GM18498 (cell line): ENCODE measurements around the gene UBE2A.
A peak's percentile ranks its signal among the peaks of the same experiment; 100 is the strongest.

Experiments
- ATAC-seq: cut with Tn5 transposase; IDR thresholded peaks from one replicate; pipeline ENCODE4 v1.9.1; 2021; ENCODE audit warnings: mild to moderate bottlenecking, moderate library complexity; ENCODE audit not compliant: unreplicated experiment

Gene UBE2A

DNA sequence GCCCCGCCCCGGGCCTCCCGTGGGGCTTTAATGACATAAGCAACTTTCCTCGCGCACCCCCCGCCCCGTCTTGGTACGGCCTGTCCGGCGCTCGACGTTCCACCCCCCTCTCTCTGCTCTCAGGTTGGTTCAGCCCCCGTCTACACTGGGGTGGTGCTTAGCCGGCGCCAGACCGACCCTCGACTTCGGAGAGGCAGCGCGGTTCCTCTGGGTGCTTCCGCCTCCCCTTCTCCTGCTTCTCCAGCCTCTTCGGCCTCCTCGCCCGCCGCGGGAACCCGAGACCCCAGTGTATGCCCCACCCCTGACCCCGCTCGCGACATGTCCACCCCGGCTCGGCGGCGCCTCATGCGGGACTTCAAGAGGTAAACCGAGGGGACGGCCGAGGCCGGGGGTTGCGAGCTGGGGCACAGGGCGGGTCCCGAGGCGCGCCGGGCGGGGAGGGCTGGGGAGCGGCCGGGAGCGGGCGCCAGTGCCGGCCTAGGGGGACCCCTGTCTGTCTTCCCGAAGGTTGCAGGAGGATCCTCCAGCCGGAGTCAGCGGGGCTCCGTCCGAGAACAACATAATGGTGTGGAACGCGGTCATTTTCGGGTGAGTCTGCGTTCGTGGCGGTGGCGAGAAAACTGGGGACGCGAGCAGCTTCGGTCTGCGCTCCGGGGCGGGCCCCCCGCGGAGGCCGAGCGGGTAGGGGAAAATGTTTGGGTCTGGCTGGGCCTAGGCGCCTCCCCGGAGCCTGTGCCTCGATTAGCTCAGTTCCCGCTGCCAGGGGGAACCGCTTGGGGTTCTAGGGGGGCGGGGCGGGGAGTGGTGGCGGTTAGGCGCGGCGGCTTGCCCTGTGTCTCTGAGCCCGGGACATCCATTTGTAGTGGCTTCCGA, at the start of gene UBE2A:
TSS of gene UBE2A (plus strand) at position 170 of the 873 bp plus-strand sequence. CDS start at position 319, 149 bp downstream.
- ATAC-seq: peak; percentile 87

- ATAC-seq: no peak
Measured at GRCh38 chrX:119529345-119530276, 44.8 kb upstream of the UBE2A start.

- ATAC-seq: no peak
Measured at GRCh38 chrX:119537487-119537886, 36.9 kb upstream of the UBE2A start.

DNA sequence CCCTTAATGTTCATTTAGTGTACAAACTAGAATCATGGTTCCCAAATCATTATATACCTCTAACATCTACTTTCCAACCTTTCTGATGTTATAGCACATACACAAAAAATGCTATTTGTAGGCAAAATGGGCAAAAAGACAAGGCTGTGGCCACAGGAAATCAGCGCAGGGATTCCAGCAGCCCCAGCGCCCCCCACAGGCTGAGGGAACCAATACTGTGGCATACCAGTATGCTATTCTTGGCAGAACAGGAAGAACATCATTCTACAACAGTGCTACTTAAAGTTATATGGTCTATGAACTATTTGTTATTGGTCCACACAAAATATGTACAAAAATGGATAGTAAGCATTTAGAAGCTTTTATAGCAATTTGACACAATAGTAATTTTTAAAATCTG, 34.5 kb upstream of the UBE2A start:
- no peak for ATAC-seq

DNA sequence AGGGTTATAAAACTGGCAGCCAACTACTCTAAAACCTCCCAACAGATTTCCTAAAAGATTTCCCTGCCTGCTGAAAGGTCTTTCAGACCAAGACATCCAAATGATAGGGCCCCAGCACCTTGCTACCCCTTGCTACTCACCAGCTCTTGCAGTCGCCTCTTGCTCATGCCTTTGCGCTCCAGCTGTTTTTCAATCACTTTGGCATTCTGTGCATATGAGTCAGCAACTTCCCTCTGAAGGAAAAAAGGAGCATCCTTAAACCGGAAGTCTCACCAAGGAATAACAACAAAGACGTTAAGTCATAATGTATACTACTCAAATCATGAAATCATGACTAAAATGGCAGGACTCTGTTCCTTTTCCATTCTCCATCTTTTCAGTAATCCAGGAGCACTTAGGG, 33.2 kb upstream of the UBE2A start:
- ATAC-seq: no peak

DNA sequence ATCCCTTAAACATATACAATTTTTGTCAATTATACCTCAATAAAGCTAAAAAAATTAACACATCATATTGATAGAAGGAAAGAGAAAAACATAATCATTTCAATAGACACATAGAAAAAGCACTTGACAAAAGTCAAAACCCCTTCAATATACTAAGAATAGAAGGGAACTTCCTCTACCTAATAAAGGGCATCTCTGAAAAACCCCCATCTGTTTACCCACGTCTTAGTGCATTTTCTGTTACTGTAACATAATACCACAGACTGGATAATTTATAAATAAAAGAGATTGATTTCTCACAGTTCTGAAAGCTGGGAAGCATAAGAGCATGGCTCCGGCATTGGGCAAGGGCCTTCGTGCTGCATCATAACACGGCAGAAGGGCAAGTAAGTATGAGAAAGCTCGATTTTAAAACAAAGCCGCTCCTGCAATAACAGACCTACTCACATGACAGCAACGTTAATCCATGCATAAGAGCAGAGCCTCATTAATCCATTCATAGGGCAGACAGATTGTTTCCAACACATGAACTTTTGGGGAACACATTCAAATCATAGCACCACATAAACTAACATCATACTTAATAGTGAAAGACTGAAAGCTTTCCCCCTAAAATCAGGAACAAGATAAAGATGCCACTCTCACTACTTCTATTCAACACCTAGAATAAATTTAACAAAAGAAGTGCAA, 24.9 kb upstream of the UBE2A start:
- ATAC-seq: no peak

- no peak for ATAC-seq
Measured at GRCh38 chrX:119552508-119552907, 21.9 kb upstream of the UBE2A start.

DNA sequence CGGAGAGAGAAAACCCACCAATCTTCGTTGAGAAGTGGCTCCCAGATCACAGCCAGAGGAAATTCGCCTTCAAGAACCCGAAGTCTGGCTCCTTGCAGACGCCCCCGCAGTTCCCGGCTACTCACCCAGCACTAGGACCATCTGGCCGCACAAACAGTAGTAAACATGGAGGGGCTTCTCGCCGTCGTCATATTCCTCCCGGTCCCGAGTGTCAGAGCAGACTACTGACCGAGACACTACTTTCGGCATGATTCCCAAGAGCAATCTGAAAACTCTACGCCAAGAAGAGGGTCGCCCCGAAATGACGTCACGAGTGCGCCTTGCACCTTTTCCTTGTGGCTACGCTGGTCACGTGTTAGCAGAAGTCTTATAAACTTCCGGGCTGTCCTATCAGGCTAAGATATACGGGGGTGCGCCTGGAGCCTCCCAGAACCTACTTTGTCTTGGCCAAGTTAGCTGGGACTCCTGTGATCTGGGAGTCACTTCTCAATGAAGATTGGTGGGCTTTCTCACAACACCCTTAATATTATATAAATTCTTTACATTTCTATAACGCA, 9.2 kb upstream of the UBE2A start, which contains the start of gene STEEP1:
TSS of gene STEEP1 (minus strand) at position 303 of the 557 bp plus-strand sequence. CDS start at position 249, 54 bp downstream.
- ATAC-seq: peak; percentile 97

GRCh38 chrX:119570351-119570835, 4.0 kb upstream of the UBE2A start:
- no peak for ATAC-seq

DNA sequence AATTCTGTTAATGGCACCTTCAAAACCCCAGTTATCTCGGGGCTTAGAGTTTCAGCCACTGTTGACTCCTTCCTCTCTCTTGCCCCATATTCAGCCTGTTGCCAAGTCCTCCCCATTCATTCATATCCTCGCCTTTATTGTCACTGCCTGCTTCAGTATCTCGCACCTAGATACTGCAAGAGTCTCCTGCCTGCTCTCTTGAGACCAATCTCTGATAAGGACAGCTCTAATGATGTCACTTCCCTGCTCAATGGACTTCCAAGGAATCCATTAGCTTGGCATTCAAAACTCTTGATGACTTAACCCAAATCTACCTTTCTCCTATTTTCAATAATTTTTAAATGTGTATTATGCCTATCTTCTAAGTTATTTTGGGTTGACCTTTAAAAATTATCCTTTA, 1.1 kb upstream of the UBE2A start:
- ATAC-seq: no peak

- ATAC-seq: peak; percentile 27
Measured at GRCh38 chrX:119573840-119574393, 446 bp upstream of the UBE2A start.

DNA sequence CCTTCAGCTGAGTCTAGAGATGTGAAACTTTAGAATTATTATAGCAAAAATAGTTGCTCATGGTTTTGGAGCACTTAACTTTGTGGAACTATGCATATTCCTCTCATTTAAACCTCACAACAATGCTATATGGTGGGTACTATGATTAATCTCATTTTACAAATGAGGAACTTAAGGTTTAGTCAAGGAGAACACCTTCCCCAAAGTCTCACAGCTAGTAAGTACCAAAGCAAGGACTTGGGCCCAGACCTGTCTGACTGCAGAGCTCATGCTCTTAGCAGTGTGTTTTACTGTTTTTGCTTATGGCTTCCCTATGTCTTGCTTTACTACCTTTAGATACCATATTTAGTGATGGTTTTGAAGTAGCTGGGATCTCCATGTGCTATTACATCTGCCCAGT, 5.1 kb downstream of the UBE2A start:
- no peak for ATAC-seq

- no peak for ATAC-seq
Measured at GRCh38 chrX:119583431-119584059, 9.2 kb downstream of the UBE2A start.

DNA sequence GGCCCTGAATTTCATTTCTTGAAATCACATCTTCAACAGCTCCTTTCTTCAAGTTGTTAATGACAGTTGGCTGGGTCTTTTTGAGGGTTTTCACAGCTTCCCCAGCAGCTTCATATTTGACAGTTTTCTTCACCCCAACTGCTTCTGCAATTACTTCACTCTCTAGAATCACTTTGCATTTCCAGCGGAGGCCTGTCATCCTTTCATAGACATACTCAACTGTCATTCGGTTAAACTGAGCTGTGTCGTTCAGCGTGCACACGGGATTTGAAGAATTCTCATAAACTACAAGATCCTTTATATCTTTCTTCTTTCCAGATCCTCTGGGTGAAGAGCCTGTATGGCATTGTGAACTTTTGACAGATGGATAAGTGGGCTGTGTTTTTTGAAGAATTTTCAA, 15.4 kb downstream of the UBE2A start:
- ATAC-seq: no peak

GRCh38 chrX:119602701-119603255, 28.4 kb downstream of the UBE2A start:
- no peak for ATAC-seq

DNA sequence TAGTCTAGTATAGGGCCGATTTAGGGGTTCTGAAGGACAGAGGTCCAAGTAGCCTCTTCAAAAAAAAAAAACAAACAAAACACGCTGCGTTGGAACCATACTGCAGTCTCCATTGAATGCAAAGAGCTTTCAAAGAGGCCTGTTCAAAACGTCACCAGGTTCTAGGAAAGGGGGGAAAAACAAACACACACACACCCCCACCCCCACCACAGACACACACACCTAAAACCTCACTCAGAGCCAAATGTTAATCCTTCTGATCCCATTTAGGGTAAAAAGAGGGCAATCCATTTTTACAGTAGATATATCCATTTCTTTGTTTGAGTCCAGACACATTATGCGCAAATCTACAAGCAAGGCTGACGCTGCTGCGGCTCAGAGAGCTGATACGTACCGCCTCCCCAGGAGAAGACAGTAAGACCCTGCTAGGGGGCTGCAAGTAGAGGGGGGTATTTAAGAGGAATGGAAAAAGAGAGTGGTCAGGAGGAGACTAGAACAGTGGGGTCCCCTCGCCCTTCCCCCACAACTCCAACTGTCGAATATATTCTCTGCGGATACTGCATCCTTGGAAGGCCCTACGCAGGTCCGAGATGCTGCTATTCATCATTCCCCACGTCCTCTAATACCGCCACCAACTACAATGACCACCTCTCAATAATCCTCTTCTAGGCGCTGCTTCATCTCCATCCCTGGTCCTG, 30.6 kb downstream of the UBE2A start:
- no peak for ATAC-seq

- ATAC-seq: peak; percentile 33
Measured at GRCh38 chrX:119605464-119606279, 31.3 kb downstream of the UBE2A start.
